SK-N-SH (cell line): ENCODE results near the gene SLC12A7. TPM values are rescaled to one million over a fixed set of nuclear protein-coding genes. Genes with fewer than 3 reads are reported as not detected.
"Not testable (repeated sequence)": the region's sequence is repeated elsewhere in the genome, so short reads cannot be mapped to it uniquely, and the experiment has no call there.

Source experiments
- CTCF ChIA-PET: fragments of 300-600, 350-600 bp; formaldehyde crosslinking; extraction: SDS; loops from one replicate; lab custom pipeline; 2021; lab: Yijun Ruan, JAX
- POLR2A ChIA-PET: fragments of 350-600 bp; sonication (Branson Sonifier 250); formaldehyde crosslinking; extraction: SDS; loops from one replicate; lab custom pipeline; 2020; ENCODE audit warnings: antibody characterized with exemption, inconsistent platforms; lab: Yijun Ruan, JAX
- DNase-seq: peaks from one replicate; pipeline ENCODE4 v3.0.0; 2012
- H2AFZ ChIP-seq: fragments of 200-600 bp; sonication (generic); 2 replicates; pipeline ENCODE4 v1.8.1; 2016; ENCODE audit warnings: antibody characterized with exemption, mild to moderate bottlenecking, low read depth
- H3F3A ChIP-seq: fragments of 200-600 bp; sonication (generic); replicated peaks from 2 replicates; pipeline ENCODE3; 2016; ENCODE audit warnings: antibody characterized with exemption, mild to moderate bottlenecking; ENCODE audit not compliant: insufficient read depth
- H3K27ac ChIP-seq, 2 experiments: fragments of 200-500 bp in 1 of 2; fragments of 200-600 bp in 1 of 2; sonication (Bioruptor generic) in 1 of 2; sonication (generic), shearing (Covaris generic) in 1 of 2; 2 replicates each; pipeline versions ENCODE4 v1.5.1 to v1.6.1; 2014 to 2016; ENCODE audit warnings: low read depth in 2 of 2, inconsistent platforms in 1 of 2, low read length in 1 of 2, mild to moderate bottlenecking in 1 of 2, mixed read lengths in 1 of 2
- H3K27me3 ChIP-seq: fragments of 200-600 bp; sonication (generic), shearing (Covaris generic); 2 replicates; pipeline ENCODE4 v1.6.1; 2016; ENCODE audit warnings: mixed run types; ENCODE audit not compliant: insufficient read depth
- H3K36me3 ChIP-seq, 2 experiments: fragments of 200-500 bp in 1 of 2; fragments of 200-600 bp in 1 of 2; sonication (Bioruptor generic) in 1 of 2; sonication (generic) in 1 of 2; replicated peaks in 1 of 2; 2 replicates each; pipeline versions ENCODE3 to v1.5.1; 2014 to 2016; ENCODE audit warnings: low read length in 1 of 2, mild to moderate bottlenecking in 1 of 2; ENCODE audit not compliant: insufficient read depth in 2 of 2, control insufficient read depth in 1 of 2
- H3K4me1 ChIP-seq, 2 experiments: fragments of 200-500 bp in 1 of 2; fragments of 200-600 bp in 1 of 2; sonication (Bioruptor generic) in 1 of 2; sonication (generic), shearing (Covaris generic) in 1 of 2; 2 replicates each; pipeline versions ENCODE4 v1.5.1 to v1.6.1; 2014 to 2016; ENCODE audit warnings: low read depth in 1 of 2, low read length in 1 of 2, mixed run types in 1 of 2; ENCODE audit not compliant: insufficient read depth in 2 of 2, control insufficient read depth in 1 of 2
- H3K4me2 ChIP-seq: fragments of 200-600 bp; sonication (generic), shearing (Covaris generic); 2 replicates; pipeline ENCODE4 v1.6.1; 2017; ENCODE audit warnings: mixed run types
- H3K4me3 ChIP-seq, 2 experiments: fragments of 200-500 bp in 1 of 2; fragments of 200-600 bp in 1 of 2; sonication (Bioruptor generic) in 1 of 2; sonication (generic), shearing (Covaris generic) in 1 of 2; 2 replicates each; pipeline versions ENCODE4 v1.5.1 to v1.8.1; 2014 to 2016; ENCODE audit warnings: low read depth in 2 of 2, inconsistent platforms in 1 of 2, low read length in 1 of 2, mild to moderate bottlenecking in 1 of 2, mixed read lengths in 1 of 2, moderate library complexity in 1 of 2
- H3K79me2 ChIP-seq: fragments of 200-600 bp; sonication (generic); 2 replicates; pipeline ENCODE4 v1.8.1; 2017; ENCODE audit warnings: mild to moderate bottlenecking; ENCODE audit not compliant: insufficient read depth
- H3K9ac ChIP-seq: fragments of 200-600 bp; sonication (generic); 2 replicates; pipeline ENCODE4 v1.6.1; 2017; ENCODE audit warnings: mixed run types
- H3K9me2 ChIP-seq: fragments of 200-600 bp; sonication (generic); 2 replicates; pipeline ENCODE4 v1.6.1; 2017; ENCODE audit warnings: mixed run types
- H3K9me3 ChIP-seq: fragments of 200-600 bp; sonication (generic); 2 replicates; pipeline ENCODE4 v1.6.1; 2017; ENCODE audit warnings: mixed run types, mild to moderate bottlenecking, moderate library complexity
- H4K20me1 ChIP-seq: fragments of 200-600 bp; sonication (generic); 2 replicates; pipeline ENCODE4 v1.6.1; 2017; ENCODE audit warnings: mild to moderate bottlenecking, mixed run types; ENCODE audit not compliant: insufficient read depth
- CTCF ChIP-seq: fragments of 200-600 bp; sonication (generic); IDR thresholded peaks from 2 replicates; pipeline ENCODE4 v1.6.1; 2017; ENCODE audit warnings: antibody characterized with exemption, mild to moderate bottlenecking, moderate library complexity
- EP300 ChIP-seq, 2 experiments: IDR thresholded peaks; 2 replicates each; pipeline versions ENCODE4 v1.4.0 to v1.6.1; 2012; ENCODE audit warnings: borderline replicate concordance in 1 of 2, low read depth in 1 of 2, low read length in 1 of 2
- EZH2phosphoT487 ChIP-seq: fragments of 200-600 bp; sonication (generic); IDR thresholded peaks from 2 replicates; pipeline ENCODE4 v1.6.1; 2017; ENCODE audit warnings: low read depth, mixed run types, mild to moderate bottlenecking, antibody characterized with exemption, moderate library complexity, borderline replicate concordance
- FOSL2 ChIP-seq: IDR thresholded peaks from 2 replicates; pipeline ENCODE4 v1.4.0; 2012; ENCODE audit warnings: low read depth, mild to moderate bottlenecking, moderate library complexity, borderline replicate concordance
- FOXM1 ChIP-seq: IDR thresholded peaks from 2 replicates; pipeline ENCODE4 v1.4.0; 2012; ENCODE audit warnings: low read depth, mild to moderate bottlenecking
- GABPA ChIP-seq: IDR thresholded peaks from 2 replicates; pipeline ENCODE4 v1.4.0; 2012; ENCODE audit warnings: low read depth, mild to moderate bottlenecking
- GATA2 ChIP-seq: sonication (generic); formaldehyde crosslinking; IDR thresholded peaks from 2 replicates; pipeline ENCODE4 v1.5.0; 2020; ENCODE audit warnings: mild to moderate bottlenecking, missing genetic modification reagents
- NFIC ChIP-seq: IDR thresholded peaks from 2 replicates; pipeline ENCODE4 v1.4.0; 2012; ENCODE audit warnings: borderline replicate concordance
- NRF1 ChIP-seq: IDR thresholded peaks from 2 replicates; pipeline ENCODE4 v1.6.1; 2012; ENCODE audit warnings: low read depth, mild to moderate bottlenecking, low read length
- REST ChIP-seq: IDR thresholded peaks from 2 replicates; pipeline ENCODE4 v1.6.1; 2012; ENCODE audit warnings: mild to moderate bottlenecking, low read depth, low read length, moderate library complexity
- RFX5 ChIP-seq: IDR thresholded peaks from 2 replicates; pipeline ENCODE4 v1.6.1; 2012; ENCODE audit warnings: mild to moderate bottlenecking, improper control_type of control experiment, low read length
- SIN3A ChIP-seq: IDR thresholded peaks from 2 replicates; pipeline ENCODE4 v1.6.1; 2012; ENCODE audit warnings: low read depth, mild to moderate bottlenecking, low read length, moderate library complexity, borderline replicate concordance
- TCF12 ChIP-seq: IDR thresholded peaks from 2 replicates; pipeline ENCODE4 v1.4.0; 2012
- TEAD4 ChIP-seq: IDR thresholded peaks from 2 replicates; pipeline ENCODE4 v1.4.0; 2012; ENCODE audit warnings: mild to moderate bottlenecking, borderline replicate concordance; ENCODE audit not compliant: insufficient read depth
- USF1 ChIP-seq: IDR thresholded peaks from 2 replicates; pipeline ENCODE4 v1.4.0; 2012; ENCODE audit warnings: low read depth, borderline replicate concordance
- WGBS: methylation state at CpG from one replicate; pipeline ENCODE4 v1.1.6; 2017; ENCODE audit warnings: low lambda C conversion rate; 5-methylcytosine and 5-hydroxymethylcytosine counted together
- polyA plus RNA-seq, 3 experiments: library from polyadenylated mRNA; depleted of rRNA; stranded (reverse); fragments of >200 nt; gene quantifications; 2 replicates each; pipeline ENCODE4 v1.2.3, GENCODE V29; 2012
- TF ChIP-seq, protein P1 (sequence below): IDR thresholded peaks from 2 replicates; pipeline ENCODE4 v1.4.0; 2012; ENCODE audit warnings: low read depth, borderline replicate concordance

The SLC12A7 gene
- polyA plus RNA-seq, 1 of the 3 experiments (the other 2 are of a cell fraction) = 2.6 TPM

DNA sequence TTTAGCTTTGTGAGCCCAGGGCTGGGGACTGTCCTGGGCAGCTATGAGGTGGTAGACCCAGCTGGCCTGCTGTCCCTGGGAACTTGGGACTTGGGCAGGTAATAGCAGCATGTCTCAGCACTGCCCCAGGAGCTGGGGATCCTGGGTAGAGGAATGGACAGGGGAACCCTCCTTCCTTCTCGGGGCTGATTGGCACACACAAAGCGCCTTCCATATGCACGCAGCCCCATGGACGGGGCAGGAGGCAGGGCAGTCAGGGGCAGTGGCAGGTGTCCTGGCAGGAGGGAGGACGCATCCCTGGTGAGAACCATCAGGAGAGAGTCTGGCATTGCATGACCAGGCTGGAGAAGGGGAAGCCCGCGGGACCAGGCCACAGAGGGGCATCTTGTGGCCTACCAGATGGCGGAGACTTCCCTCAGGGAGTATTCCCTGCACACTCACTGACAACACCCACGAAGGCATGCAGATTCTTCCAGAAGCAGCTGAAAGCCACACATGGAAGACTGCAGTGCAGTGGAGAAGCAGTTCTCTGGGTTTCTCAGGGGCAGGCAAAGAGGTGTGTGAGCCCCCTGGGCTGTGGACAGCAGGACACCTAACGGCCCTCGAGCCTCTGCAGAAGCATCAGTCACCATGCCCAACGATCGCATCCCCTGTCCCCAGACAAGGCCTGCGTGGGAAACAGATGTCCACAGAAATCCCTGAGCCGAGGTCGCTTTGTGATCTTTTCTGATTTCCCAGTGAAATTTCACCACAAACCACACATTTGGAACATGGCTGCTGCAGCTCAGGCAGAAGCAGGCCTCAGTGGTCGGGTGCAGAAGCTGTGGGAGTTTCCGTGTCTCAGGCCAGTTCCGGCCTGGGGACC is 110.2 kb downstream of the SLC12A7 start:
- H3K9me3 ChIP-seq = no peaks in the 10 kb centered on the region
- H3F3A ChIP-seq = no peaks in the 10 kb centered on the region
- TF ChIP-seq NFIC (no peak), EP300 (IDR thresholded peaks at IDR 0.05; ENCODE audit: borderline replicate concordance in 1 of 2, low read depth in 1 of 2, low read length in 1 of 2) (no peak), USF1 (no peak), RFX5 (no peak), GATA2 (CRISPR knock-in tag) (no peak), GABPA (no peak), FOSL2 (no peak), FOXM1 (no peak), TEAD4 (no peak), REST (no peak), CTCF (no peak), EZH2phosphoT487 (no peak), TCF12 (no peak), NRF1 (no peak), SIN3A (no peak)
- TF ChIP-seq, protein P1, sequence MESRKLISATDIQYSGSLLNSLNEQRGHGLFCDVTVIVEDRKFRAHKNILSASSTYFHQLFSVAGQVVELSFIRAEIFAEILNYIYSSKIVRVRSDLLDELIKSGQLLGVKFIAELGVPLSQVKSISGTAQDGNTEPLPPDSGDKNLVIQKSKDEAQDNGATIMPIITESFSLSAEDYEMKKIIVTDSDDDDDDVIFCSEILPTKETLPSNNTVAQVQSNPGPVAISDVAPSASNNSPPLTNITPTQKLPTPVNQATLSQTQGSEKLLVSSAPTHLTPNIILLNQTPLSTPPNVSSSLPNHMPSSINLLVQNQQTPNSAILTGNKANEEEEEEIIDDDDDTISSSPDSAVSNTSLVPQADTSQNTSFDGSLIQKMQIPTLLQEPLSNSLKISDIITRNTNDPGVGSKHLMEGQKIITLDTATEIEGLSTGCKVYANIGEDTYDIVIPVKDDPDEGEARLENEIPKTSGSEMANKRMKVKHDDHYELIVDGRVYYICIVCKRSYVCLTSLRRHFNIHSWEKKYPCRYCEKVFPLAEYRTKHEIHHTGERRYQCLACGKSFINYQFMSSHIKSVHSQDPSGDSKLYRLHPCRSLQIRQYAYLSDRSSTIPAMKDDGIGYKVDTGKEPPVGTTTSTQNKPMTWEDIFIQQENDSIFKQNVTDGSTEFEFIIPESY = no peak
- H4K20me1 ChIP-seq = no peaks in the 10 kb centered on the region
- no peak overlapping the region for H3K9ac ChIP-seq
- ChIA-PET CTCF (interaction anchor here (1.2 to 2.5 kb wide), 4 partner anchors 12 to 166 kb away, joined by 4 to 9 read pairs (median 6); no protein-coding TSS in a partner anchor), POLR2A (no interaction called here)
- no peak overlapping the region for H3K4me2 ChIP-seq
- no peak overlapping the region for H3K27ac ChIP-seq
- H3K9me2 ChIP-seq = no peaks in the 10 kb centered on the region
- WGBS = 70% methylated on average over 14 of the region's 19 CpGs
- H3K36me3 ChIP-seq = no peaks in the 10 kb centered on the region
- no peak for DNase-seq
- no peak overlapping the region for H3K4me3 ChIP-seq
- peaks cover 29% of the 10 kb centered on the region for H3K27me3 ChIP-seq
- H2AFZ ChIP-seq = no peak overlapping the region
- H3K79me2 ChIP-seq = no peaks in the 10 kb centered on the region
- H3K4me1 ChIP-seq = peaks cover 0 to 6% of the 10 kb centered on the region in 2 experiments; a peak in 1 of 4 replicates

DNA sequence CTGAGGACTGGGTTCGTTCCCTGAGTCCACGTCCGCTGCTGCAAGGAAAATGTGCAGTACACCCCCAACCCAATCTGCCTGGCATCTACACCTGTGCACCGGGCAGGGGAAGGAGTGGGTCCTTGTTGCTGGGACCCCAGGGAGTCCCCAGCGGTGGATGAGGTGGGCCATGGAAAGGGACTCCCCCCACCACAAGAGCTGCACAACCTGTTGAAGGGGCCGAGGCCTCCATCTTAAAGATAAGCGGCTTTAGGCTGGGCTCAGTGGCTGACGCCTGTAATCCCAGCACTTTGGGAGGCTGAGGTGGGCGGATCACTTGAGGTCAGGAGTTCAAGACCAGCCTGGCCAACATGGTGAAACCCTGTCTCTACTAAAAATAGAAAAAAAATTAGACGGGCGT is 111.0 kb downstream of the SLC12A7 start:
- DNase-seq, H3K9me2 ChIP-seq, H3K4me3 ChIP-seq, H3K9me3 ChIP-seq, H3K27ac ChIP-seq, H3K9ac ChIP-seq, H3K79me2 ChIP-seq, H3F3A ChIP-seq, H3K4me2 ChIP-seq, H3K36me3 ChIP-seq, H2AFZ ChIP-seq, POLR2A ChIA-PET, H4K20me1 ChIP-seq, H3K4me1 ChIP-seq: not testable (repeated sequence)
- WGBS = 70% methylated on average over 10 of the region's 11 CpGs
- CTCF ChIA-PET = interaction anchor here (1.7 to 2.5 kb wide), 3 partner anchors 77 to 167 kb away, joined by 5 to 9 read pairs (median 7); no protein-coding TSS in a partner anchor
- peaks cover 22% of the 10 kb centered on the region for H3K27me3 ChIP-seq
